H1 (cell line): ENCODE measurements around the gene DDI2. TPM values are rescaled to one million over a fixed set of nuclear protein-coding genes. Genes with fewer than 3 reads are reported as not detected.

Experiments used
- CTCF ChIA-PET: fragments of 300-600 bp; sonication (Branson Sonifier 250); formaldehyde crosslinking; loops from one replicate; lab custom pipeline; 2021; ENCODE audit not compliant: partially characterized antibody; lab: Charles Lee
- POLR2A ChIA-PET: fragments of 300-600 bp; sonication (Branson Sonifier 250); formaldehyde crosslinking; loops from one replicate; lab custom pipeline; 2021; ENCODE audit warnings: inconsistent platforms; ENCODE audit not compliant: partially characterized antibody; lab: Charles Lee
- DNase-seq, 2 experiments: peaks; one replicate each; pipeline versions ENCODE4 v3.0.0 to v3.0.0-alpha.2; 2010 to 2022; ENCODE audit warnings: low spot score in 2 of 2, low read depth in 1 of 2, mixed read lengths in 1 of 2
- FAIRE-seq: peaks from 2 replicates; lab custom pipeline; 2011; peaks lifted over from hg19 to GRCh38; lab: Jason Lieb, UNC
- H2AFZ ChIP-seq: 2 replicates; pipeline ENCODE4 v1.8.1; 2012; ENCODE audit warnings: low read length, inconsistent platforms
- H2AK5ac ChIP-seq: 2 replicates; pipeline ENCODE4 v1.6.1; 2013; ENCODE audit warnings: low read depth, low read length
- H2BK120ac ChIP-seq: replicated peaks from 2 replicates; pipeline ENCODE3; 2013; ENCODE audit warnings: low read depth, low read length, inconsistent platforms
- H2BK12ac ChIP-seq: 2 replicates; pipeline ENCODE4 v1.6.1; 2013; ENCODE audit warnings: low read depth, low read length
- H2BK15ac ChIP-seq: 2 replicates; pipeline ENCODE4 v1.6.1; 2013; ENCODE audit warnings: low read length
- H2BK20ac ChIP-seq: 2 replicates; pipeline ENCODE4 v1.6.1; 2013; ENCODE audit warnings: low read length
- H2BK5ac ChIP-seq: 2 replicates; pipeline ENCODE4 v1.6.1; 2013; ENCODE audit warnings: low read depth, low read length
- H3K14ac ChIP-seq: 2 replicates; pipeline ENCODE4 v1.6.1; 2013; ENCODE audit warnings: inconsistent platforms; ENCODE audit not compliant: insufficient read length
- H3K18ac ChIP-seq: 2 replicates; pipeline ENCODE4 v1.6.1; 2013; ENCODE audit warnings: low read length; ENCODE audit errors: extremely low read depth
- H3K23ac ChIP-seq: 2 replicates; pipeline ENCODE4 v1.6.1; 2013; ENCODE audit warnings: inconsistent platforms; ENCODE audit not compliant: insufficient read length
- H3K23me2 ChIP-seq: 2 replicates; pipeline ENCODE4 v1.6.1; 2013; ENCODE audit warnings: low read depth, low read length
- H3K27ac ChIP-seq: 2 replicates; pipeline ENCODE4 v1.6.1; 2011; ENCODE audit warnings: low read depth, low read length, inconsistent platforms
- H3K27me3 ChIP-seq, 4 experiments: replicated peaks in 1 of 4; 1 replicate in 1 of 4; 2 replicates in 3 of 4; pipeline versions ENCODE4 v1.6.1 to v1.8.1; 2011 to 2013; ENCODE audit warnings: low read length in 3 of 4, mild to moderate bottlenecking in 3 of 4, inconsistent platforms in 2 of 4, mixed read lengths in 2 of 4, moderate library complexity in 1 of 4; ENCODE audit not compliant: control insufficient read depth in 3 of 4, insufficient read depth in 3 of 4; ENCODE audit errors: extremely low read depth in 1 of 4
- H3K36me3 ChIP-seq, 4 experiments: 2 replicates each; pipeline versions ENCODE4 v1.6.1 to v1.8.1; 2011 to 2013; ENCODE audit warnings: mild to moderate bottlenecking in 4 of 4, low read length in 3 of 4, moderate library complexity in 2 of 4, control low read depth in 1 of 4, inconsistent platforms in 1 of 4; ENCODE audit not compliant: insufficient read depth in 4 of 4, control insufficient read depth in 2 of 4
- H3K4ac ChIP-seq: replicated peaks from 2 replicates; pipeline ENCODE3; 2013; ENCODE audit warnings: low read length, low read depth, mixed read lengths, inconsistent platforms; ENCODE audit not compliant: insufficient read length
- H3K4me1 ChIP-seq, 4 experiments: replicated peaks in 1 of 4; 1 replicate in 1 of 4; 2 replicates in 3 of 4; pipeline versions ENCODE4 v1.6.1 to v1.8.1; 2011 to 2013; ENCODE audit warnings: low read length in 3 of 4, inconsistent platforms in 2 of 4, mixed read lengths in 1 of 4; ENCODE audit not compliant: insufficient read depth in 4 of 4, control insufficient read depth in 3 of 4
- H3K4me2 ChIP-seq, 2 experiments: 2 replicates each; pipeline versions ENCODE4 v1.6.1 to v1.8.1; 2011 to 2013; ENCODE audit warnings: low read depth in 2 of 2, low read length in 2 of 2, control low read depth in 1 of 2, inconsistent platforms in 1 of 2, mild to moderate bottlenecking in 1 of 2; ENCODE audit not compliant: insufficient read depth in 1 of 2
- H3K4me3 ChIP-seq, 4 experiments: fragments of 200-600, 300-600 bp in 1 of 4; sonication (generic), shearing (Covaris generic), sonication (Bioruptor Twin) in 1 of 4; 2 replicates each; pipeline versions ENCODE4 v1.5.1 to v1.8.1; 2011 to 2016; ENCODE audit warnings: low read length in 4 of 4, low read depth in 3 of 4, control low read depth in 2 of 4, inconsistent platforms in 2 of 4, mild to moderate bottlenecking in 2 of 4, mixed read lengths in 1 of 4, moderate library complexity in 1 of 4; ENCODE audit not compliant: insufficient read depth in 2 of 4; ENCODE audit errors: extremely low read depth in 1 of 4
- H3K56ac ChIP-seq: replicated peaks from 2 replicates; pipeline ENCODE3; 2013; ENCODE audit warnings: low read depth, mild to moderate bottlenecking, mixed read lengths, low read length, inconsistent platforms; ENCODE audit not compliant: insufficient read length
- H3K79me1 ChIP-seq: 2 replicates; pipeline ENCODE4 v1.6.1; 2013; ENCODE audit warnings: low read depth, low read length, control low read depth
- H3K79me2 ChIP-seq, 2 experiments: 2 replicates each; pipeline versions ENCODE4 v1.6.1 to v1.8.1; 2012 to 2013; ENCODE audit warnings: low read length in 2 of 2, mild to moderate bottlenecking in 2 of 2, inconsistent platforms in 1 of 2; ENCODE audit not compliant: insufficient read depth in 2 of 2, control insufficient read depth in 1 of 2
- H3K9ac ChIP-seq, 4 experiments: replicated peaks in 1 of 4; 1 replicate in 1 of 4; 2 replicates in 3 of 4; pipeline versions ENCODE4 v1.6.1 to v1.8.1; 2011 to 2013; ENCODE audit warnings: low read depth in 3 of 4, low read length in 3 of 4, control low read depth in 2 of 4, mild to moderate bottlenecking in 2 of 4, moderate library complexity in 2 of 4, inconsistent platforms in 1 of 4; ENCODE audit errors: extremely low read depth in 1 of 4
- H3K9me3 ChIP-seq, 2 experiments: 2 replicates each; pipeline versions ENCODE4 v1.6.1 to v1.8.1; 2012 to 2013; ENCODE audit warnings: mild to moderate bottlenecking in 2 of 2, moderate library complexity in 2 of 2, control low read depth in 1 of 2, inconsistent platforms in 1 of 2, low read depth in 1 of 2, low read length in 1 of 2, mixed read lengths in 1 of 2; ENCODE audit not compliant: insufficient read depth in 2 of 2
- H4K20me1 ChIP-seq, 2 experiments: replicated peaks in 1 of 2; 2 replicates each; pipeline versions ENCODE3 to v1.8.1; 2011 to 2013; ENCODE audit warnings: inconsistent platforms in 2 of 2, low read length in 2 of 2, mild to moderate bottlenecking in 1 of 2; ENCODE audit not compliant: insufficient read depth in 2 of 2, control insufficient read depth in 1 of 2
- H4K5ac ChIP-seq: 2 replicates; pipeline ENCODE4 v1.6.1; 2013; ENCODE audit warnings: low read length, low read depth, mixed read lengths, inconsistent platforms; ENCODE audit not compliant: insufficient read length
- H4K8ac ChIP-seq: 2 replicates; pipeline ENCODE4 v1.8.0; 2013; ENCODE audit warnings: mild to moderate bottlenecking, moderate library complexity, low read length, inconsistent platforms; ENCODE audit not compliant: insufficient read depth; ENCODE audit errors: extremely low read depth
- H4K91ac ChIP-seq: replicated peaks from 2 replicates; pipeline ENCODE3; 2013; ENCODE audit warnings: low read length, mixed read lengths, inconsistent platforms; ENCODE audit not compliant: insufficient read length
- BACH1 ChIP-seq: IDR thresholded peaks from 2 replicates; pipeline ENCODE4 v1.6.1; 2012; ENCODE audit warnings: low read length, improper control_type of control experiment
- CBX5 ChIP-seq: fragments of 300-800, 300-1000 bp; sonication (generic); IDR thresholded peaks from 2 replicates; pipeline ENCODE4 v1.7.1; 2016; ENCODE audit warnings: antibody characterized with exemption, low read length, low read depth
- PHF8 ChIP-seq: fragments of 200-600 bp; sonication (generic); conservative IDR thresholded peaks from 2 replicates; pipeline ENCODE4 v1.7.1; 2012; ENCODE audit warnings: low read depth, mild to moderate bottlenecking, inconsistent platforms, low read length, moderate library complexity
- POLR2AphosphoS5 ChIP-seq: IDR thresholded peaks from 2 replicates; pipeline ENCODE4 v1.6.1; 2011; ENCODE audit warnings: low read depth, low read length
- RXRA ChIP-seq: IDR thresholded peaks from 2 replicates; pipeline ENCODE4 v1.6.1; 2011; ENCODE audit warnings: low read depth, mild to moderate bottlenecking, low read length, moderate library complexity; ENCODE audit not compliant: insufficient read depth
- SIN3A ChIP-seq, 2 experiments: IDR thresholded peaks in 1 of 2; conservative IDR thresholded peaks in 1 of 2; 2 replicates each; pipeline ENCODE4 v1.6.1; 2011 to 2012; ENCODE audit warnings: low read length in 2 of 2, improper control_type of control experiment in 1 of 2, low read depth in 1 of 2, mild to moderate bottlenecking in 1 of 2
- SRF ChIP-seq: IDR thresholded peaks from 2 replicates; pipeline ENCODE4 v1.6.1; 2011; ENCODE audit warnings: mild to moderate bottlenecking, low read depth, low read length, moderate library complexity
- SUZ12 ChIP-seq: fragments of 200-600 bp; sonication (generic); IDR thresholded peaks from 2 replicates; pipeline ENCODE4 v1.6.1; 2012; ENCODE audit warnings: mild to moderate bottlenecking, inconsistent platforms, low read length, moderate library complexity, mixed read lengths
- TAF1 ChIP-seq: IDR thresholded peaks from 2 replicates; pipeline ENCODE4 v1.6.1; 2011; ENCODE audit warnings: mild to moderate bottlenecking, low read depth, low read length
- TAF7 ChIP-seq: optimal IDR thresholded peaks from 2 replicates; pipeline ENCODE3; 2011; ENCODE audit warnings: low read depth, mild to moderate bottlenecking, inconsistent platforms, low read length, moderate library complexity, borderline replicate concordance
- WGBS, 2 experiments: shearing (Covaris generic) in 1 of 2; methylation state at CpG; one replicate each; pipeline versions ENCODE4 v1.1.6 to v1.1.7; 2013 to 2015; ENCODE audit warnings: low lambda C conversion rate in 2 of 2, mixed read lengths in 2 of 2, inconsistent platforms in 1 of 2, low coverage in 1 of 2, missing lambda C conversion rate in 1 of 2; ENCODE audit not compliant: insufficient replicate concordance in 2 of 2, insufficient coverage in 1 of 2, insufficient read length in 1 of 2; ENCODE audit errors: extremely low coverage in 1 of 2, missing lambda C conversion rate in 1 of 2; 5-methylcytosine and 5-hydroxymethylcytosine counted together
- polyA plus RNA-seq, 7 experiments: library from polyadenylated mRNA; depleted of rRNA in 3 of 7; stranded (reverse) in 5 of 7; unstranded in 2 of 7; fragments of >200 nt in 5 of 7; fragments of 200-250 nt in 2 of 7; gene quantifications; 1 replicate in 5 of 7; 2 replicates in 1 of 7; 4 replicates in 1 of 7; pipeline versions ENCODE4 v1.2.1 to v1.2.3, GENCODE V29; 2011 to 2013; ENCODE audit warnings: missing spikeins in 2 of 7, mixed read lengths in 2 of 7
- total RNA-seq: library from RNA; stranded (reverse); fragmentation: NEBNext Ultra II Directional; extraction: Animal tissue kit (Norgen Biotek cat#: 25700); gene quantifications from 2 replicates; pipeline ENCODE4 v1.2.1, GENCODE V29; 2021

DDI2 gene
- total and polyA plus RNA-seq, 2 of the 8 experiments (the other 6 are each of a cell fraction or from before 2014, with no cell fraction given): 7.7 to 38.3 TPM

GRCh38 chr1:15663925-15664324, 46.7 kb downstream of the DDI2 start:
- CTCF ChIA-PET: interaction anchor here (0.6 to 3.3 kb wide), 5 partner anchors 9 to 77 kb away, joined by 3 to 14 read pairs (median 6); no protein-coding TSS in a partner anchor
- 93% methylated on average over 3 of the region's 3 CpGs; no CpG with 5 or more reads in 1 of the 2 experiments for WGBS, 2 experiments
- no peaks in the 10 kb centered on the region for H3K23me2 ChIP-seq
- H2AK5ac ChIP-seq: no peak overlapping the region
- H3K4ac ChIP-seq: no peak overlapping the region
- H3K9me3 ChIP-seq: no peaks in the 10 kb centered on the region
- peaks cover 3% of the 10 kb centered on the region; the same call in 1 of the 2 replicates for H3K79me1 ChIP-seq
- no peak overlapping the region for H3K14ac ChIP-seq
- no peak overlapping the region for H2AFZ ChIP-seq
- H3K56ac ChIP-seq: no peak overlapping the region
- H2BK20ac ChIP-seq: no peak overlapping the region
- H3K4me2 ChIP-seq: no peak overlapping the region
- no peak overlapping the region for H2BK15ac ChIP-seq
- H3K18ac ChIP-seq: no peak overlapping the region
- no peaks in the 10 kb centered on the region for H4K20me1 ChIP-seq
- H3K27ac ChIP-seq: no peak overlapping the region
- H3K23ac ChIP-seq: no peak overlapping the region
- H4K91ac ChIP-seq: no peak overlapping the region
- FAIRE-seq (no peak), DNase-seq (no peak)
- H2BK120ac ChIP-seq: no peak overlapping the region
- no peak overlapping the region for H3K4me3 ChIP-seq
- no peaks in the 10 kb centered on the region for H3K27me3 ChIP-seq
- H2BK5ac ChIP-seq: no peak overlapping the region
- no peak overlapping the region for H2BK12ac ChIP-seq
- H4K5ac ChIP-seq: no peak overlapping the region
- POLR2A ChIA-PET: interaction anchor here (0.8 kb wide), 1 partner anchor 112 kb away, joined by 3 read pairs; no protein-coding TSS in a partner anchor
- peaks cover 0 to 5% (median 0%) of the 10 kb centered on the region in 4 experiments; a peak in 1 of 7 replicates for H3K4me1 ChIP-seq
- H4K8ac ChIP-seq: no peak overlapping the region
- peaks cover 8 to 31% (median 21%) of the 10 kb centered on the region in 4 experiments for H3K36me3 ChIP-seq
- no peaks in the 10 kb centered on the region for H3K79me2 ChIP-seq
- TF ChIP-seq RXRA (no peak), SRF (no peak), TAF1 (no peak), PHF8 (no peak), SIN3A (conservative IDR thresholded peaks at IDR 0.05 in 1 of 2, IDR thresholded peaks at IDR 0.05 in 1 of 2; ENCODE audit: low read depth in 1 of 2, low read length in 2 of 2) (no peak), SUZ12 (no peak), TAF7 (no peak), BACH1 (no peak), POLR2AphosphoS5 (no peak), CBX5 (no peak)
- no peak overlapping the region for H3K9ac ChIP-seq
